KOPT-K1 (cell line): ENCODE results near the gene PMEPA1.

ENCODE experiments used
- H3K27ac ChIP-seq: fragments of 200-600 bp; sonication (generic); 2 replicates; pipeline ENCODE4 v1.5.1; 2016; ENCODE audit warnings: antibody characterized with exemption, mild to moderate bottlenecking, low read depth, low read length; ENCODE audit not compliant: poor library complexity, severe bottlenecking
- H3K36me3 ChIP-seq: fragments of 200-600 bp; sonication (generic); 2 replicates; pipeline ENCODE4 v1.5.1; 2017; ENCODE audit warnings: antibody characterized with exemption, mild to moderate bottlenecking, low read length, moderate library complexity; ENCODE audit not compliant: insufficient read depth
- H3K9me3 ChIP-seq: fragments of 200-600 bp; sonication (generic); 2 replicates; pipeline ENCODE4 v1.5.1; 2017; ENCODE audit warnings: antibody characterized with exemption, low read length, mild to moderate bottlenecking; ENCODE audit not compliant: insufficient read depth, poor library complexity, severe bottlenecking

PMEPA1 gene

GRCh38 chr20:57654363-57654997 lies 55.3 kb downstream of the PMEPA1 start:
- no peaks in the 10 kb centered on the region for H3K9me3 ChIP-seq
- H3K27ac ChIP-seq = no peak overlapping the region
- H3K36me3 ChIP-seq = peaks cover 84% of the 10 kb centered on the region

GRCh38 chr20:57653910-57654309 lies 55.9 kb downstream of the PMEPA1 start:
- Histone ChIP-seq H3K27ac (no peak overlapping the region), H3K36me3 (peaks cover 84% of the 10 kb centered on the region), H3K9me3 (no peaks in the 10 kb centered on the region)

GRCh38 chr20:57653546-57653900 lies 56.3 kb downstream of the PMEPA1 start:
- Histone ChIP-seq H3K36me3 (peaks cover 85% of the 10 kb centered on the region), H3K27ac (no peak overlapping the region), H3K9me3 (no peaks in the 10 kb centered on the region)

GRCh38 chr20:57652606-57653545 lies 56.9 kb downstream of the PMEPA1 start:
- Histone ChIP-seq H3K36me3 (peaks cover 81% of the 10 kb centered on the region), H3K27ac (no peak overlapping the region), H3K9me3 (no peaks in the 10 kb centered on the region)

GRCh38 chr20:57651881-57652605 lies 57.8 kb downstream of the PMEPA1 start:
- Histone ChIP-seq H3K9me3 (no peaks in the 10 kb centered on the region), H3K36me3 (peaks cover 76% of the 10 kb centered on the region), H3K27ac (no peak overlapping the region)

GRCh38 chr20:57650756-57651483 lies 58.9 kb downstream of the PMEPA1 start:
- Histone ChIP-seq H3K27ac (no peak overlapping the region), H3K9me3 (no peaks in the 10 kb centered on the region), H3K36me3 (peaks cover 65% of the 10 kb centered on the region)

- H3K27ac ChIP-seq = no peak overlapping the region
- peaks cover 58% of the 10 kb centered on the region for H3K36me3 ChIP-seq
- H3K9me3 ChIP-seq = peaks cover 1% of the 10 kb centered on the region
Observed at GRCh38 chr20:57650266-57650665, 59.5 kb downstream of the PMEPA1 start.

GRCh38 chr20:57649617-57650015 lies 60.2 kb downstream of the PMEPA1 start:
- Histone ChIP-seq H3K27ac (no peak overlapping the region), H3K9me3 (peaks cover 8% of the 10 kb centered on the region), H3K36me3 (peaks cover 52% of the 10 kb centered on the region)

- no peak overlapping the region for H3K27ac ChIP-seq
- H3K36me3 ChIP-seq = peaks cover 47% of the 10 kb centered on the region
- H3K9me3 ChIP-seq = peaks cover 9% of the 10 kb centered on the region
Observed at GRCh38 chr20:57648878-57649616, 60.8 kb downstream of the PMEPA1 start.

- H3K27ac ChIP-seq = no peak overlapping the region
- H3K9me3 ChIP-seq = peaks cover 17% of the 10 kb centered on the region
- peaks cover 38% of the 10 kb centered on the region for H3K36me3 ChIP-seq
Observed at GRCh38 chr20:57647933-57648785, 61.7 kb downstream of the PMEPA1 start.

GRCh38 chr20:57647006-57647932 lies 62.5 kb downstream of the PMEPA1 start:
- Histone ChIP-seq H3K27ac (no peak overlapping the region), H3K36me3 (peaks cover 30% of the 10 kb centered on the region), H3K9me3 (peaks cover 17% of the 10 kb centered on the region)

GRCh38 chr20:57638895-57639236 lies 70.9 kb downstream of the PMEPA1 start:
- Histone ChIP-seq H3K9me3 (peaks cover 21% of the 10 kb centered on the region), H3K27ac (no peak overlapping the region), H3K36me3 (no peaks in the 10 kb centered on the region)
